ENCODE data around the gene SHROOM3. TPM values are rescaled to one million over a fixed set of nuclear protein-coding genes. Genes with fewer than 3 reads are reported as not detected.

The SHROOM3 gene
- total RNA-seq, 1 experiment from 2014 or later = 0.78 TPM

- Histone ChIP-seq H4K20me1 (ENCODE audit: insufficient read depth, low read depth, low read length) (no peaks in the 10 kb centered on the region), H3K79me2 (ENCODE audit: low read length) (no peaks in the 10 kb centered on the region), H3K9me2 (replicated peaks; ENCODE audit: insufficient read depth, low read length) (no peaks in the 10 kb centered on the region), H3K27me3 (ENCODE audit: low read length) (no peaks in the 10 kb centered on the region), H3K9ac (ENCODE audit: low read length) (no peak overlapping the region), H3K36me3 (ENCODE audit: insufficient read depth, low read length) (no peaks in the 10 kb centered on the region), H3K27ac (ENCODE audit: low read length) (no peak overlapping the region), H2AFZ (ENCODE audit: low read length) (no peak overlapping the region), H3K4me2 (ENCODE audit: low read depth, low read length, poor library complexity, severe bottlenecking) (no peak overlapping the region), H3K4me1 (ENCODE audit: low read length) (no peaks in the 10 kb centered on the region), H3K4me3 (ENCODE audit: low read length) (no peak overlapping the region), H3K9me3 (ENCODE audit: low read length) (no peaks in the 10 kb centered on the region)
- DNase-seq = no peak
Observed at GRCh38 chr4:76791479-76791878, 356.4 kb downstream of the SHROOM3 start.

DNA sequence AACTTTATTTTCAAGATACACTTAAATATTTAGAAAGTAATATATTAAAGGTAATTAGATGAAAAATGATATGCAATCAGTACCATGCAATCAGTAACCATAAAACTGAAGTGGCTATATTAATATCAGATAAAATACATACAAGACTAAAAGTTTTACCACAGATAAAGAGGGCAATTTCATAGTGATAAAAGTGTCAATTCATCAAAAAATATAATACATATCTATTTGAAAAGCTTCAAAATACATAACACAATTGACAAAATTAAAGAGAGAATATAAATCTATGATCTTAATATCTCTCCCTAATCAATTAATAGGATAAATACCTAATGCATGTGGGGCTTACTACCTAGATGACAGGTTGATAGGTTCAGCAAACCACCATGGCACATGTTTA lies 357.4 kb downstream of the SHROOM3 start:
- Histone ChIP-seq H3K27me3 (ENCODE audit: low read length) (no peaks in the 10 kb centered on the region), H3K27ac (ENCODE audit: low read length) (no peak overlapping the region), H3K4me2 (ENCODE audit: low read depth, low read length, poor library complexity, severe bottlenecking) (no peak overlapping the region), H3K9me3 (ENCODE audit: low read length) (no peaks in the 10 kb centered on the region), H3K4me1 (ENCODE audit: low read length) (no peaks in the 10 kb centered on the region), H4K20me1 (ENCODE audit: insufficient read depth, low read depth, low read length) (no peaks in the 10 kb centered on the region), H3K36me3 (ENCODE audit: insufficient read depth, low read length) (no peaks in the 10 kb centered on the region), H3K79me2 (ENCODE audit: low read length) (no peaks in the 10 kb centered on the region), H3K9me2 (replicated peaks; ENCODE audit: insufficient read depth, low read length) (no peaks in the 10 kb centered on the region), H2AFZ (ENCODE audit: low read length) (no peak overlapping the region), H3K4me3 (ENCODE audit: low read length) (no peak overlapping the region), H3K9ac (ENCODE audit: low read length) (no peak overlapping the region)
- no peak for DNase-seq

DNA sequence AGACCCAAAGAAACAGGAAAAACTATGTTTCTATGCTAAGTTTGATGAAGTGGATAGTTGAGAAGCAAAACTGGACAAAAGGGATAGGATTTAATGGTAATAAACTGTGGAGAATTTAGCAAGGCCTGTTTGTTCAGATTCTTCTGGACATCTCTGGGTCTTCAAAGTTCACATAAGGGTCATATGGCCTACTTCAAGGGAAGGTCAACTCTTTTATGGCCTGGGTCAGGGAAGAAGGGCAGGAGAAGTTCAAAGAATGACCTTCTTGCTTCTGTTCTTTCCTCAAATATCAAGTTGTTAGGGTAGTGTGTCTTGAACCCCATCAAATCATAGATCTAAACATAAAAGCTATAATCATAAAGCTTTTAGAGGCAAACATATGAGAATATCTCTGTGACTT lies 360.2 kb downstream of the SHROOM3 start:
- H3K36me3 ChIP-seq (ENCODE audit: insufficient read depth, low read length) = no peaks in the 10 kb centered on the region
- no peak for DNase-seq
- H3K9me3 ChIP-seq (ENCODE audit: low read length) = no peaks in the 10 kb centered on the region
- H4K20me1 ChIP-seq (ENCODE audit: insufficient read depth, low read depth, low read length) = no peaks in the 10 kb centered on the region
- no peak overlapping the region for H3K4me2 ChIP-seq (ENCODE audit: low read depth, low read length, poor library complexity, severe bottlenecking)
- no peak overlapping the region for H3K4me3 ChIP-seq (ENCODE audit: low read length)
- no peaks in the 10 kb centered on the region for H3K79me2 ChIP-seq (ENCODE audit: low read length)
- no peaks in the 10 kb centered on the region; the same call in 1 of the 2 replicates for H3K9me2 ChIP-seq (replicated peaks; ENCODE audit: insufficient read depth, low read length)
- no peak overlapping the region for H3K27ac ChIP-seq (ENCODE audit: low read length)
- H3K9ac ChIP-seq (ENCODE audit: low read length) = no peak overlapping the region
- peaks cover 2% of the 10 kb centered on the region; the same call in 1 of the 2 replicates for H3K4me1 ChIP-seq (ENCODE audit: low read length)
- peaks cover 4% of the 10 kb centered on the region; the same call in 1 of the 2 replicates for H3K27me3 ChIP-seq (ENCODE audit: low read length)
- no peak overlapping the region for H2AFZ ChIP-seq (ENCODE audit: low read length)

- Histone ChIP-seq H2AFZ (ENCODE audit: low read length) (peak overlapping the region; percentile 37; the same call in 1 of the 2 replicates), H3K27me3 (ENCODE audit: low read length) (peaks cover 4% of the 10 kb centered on the region; the same call in 1 of the 2 replicates), H4K20me1 (ENCODE audit: insufficient read depth, low read depth, low read length) (no peaks in the 10 kb centered on the region), H3K27ac (ENCODE audit: low read length) (no peak overlapping the region), H3K9me2 (replicated peaks; ENCODE audit: insufficient read depth, low read length) (no peaks in the 10 kb centered on the region; the same call in 1 of the 2 replicates), H3K4me1 (ENCODE audit: low read length) (peaks cover 2% of the 10 kb centered on the region; the same call in 1 of the 2 replicates), H3K4me3 (ENCODE audit: low read length) (no peak overlapping the region), H3K79me2 (ENCODE audit: low read length) (no peaks in the 10 kb centered on the region), H3K36me3 (ENCODE audit: insufficient read depth, low read length) (no peaks in the 10 kb centered on the region), H3K9ac (ENCODE audit: low read length) (no peak overlapping the region), H3K4me2 (ENCODE audit: low read depth, low read length, poor library complexity, severe bottlenecking) (no peak overlapping the region), H3K9me3 (ENCODE audit: low read length) (no peaks in the 10 kb centered on the region)
- DNase-seq = peak; percentile 67
Observed at GRCh38 chr4:76799140-76799539, 364.1 kb downstream of the SHROOM3 start.

DNA sequence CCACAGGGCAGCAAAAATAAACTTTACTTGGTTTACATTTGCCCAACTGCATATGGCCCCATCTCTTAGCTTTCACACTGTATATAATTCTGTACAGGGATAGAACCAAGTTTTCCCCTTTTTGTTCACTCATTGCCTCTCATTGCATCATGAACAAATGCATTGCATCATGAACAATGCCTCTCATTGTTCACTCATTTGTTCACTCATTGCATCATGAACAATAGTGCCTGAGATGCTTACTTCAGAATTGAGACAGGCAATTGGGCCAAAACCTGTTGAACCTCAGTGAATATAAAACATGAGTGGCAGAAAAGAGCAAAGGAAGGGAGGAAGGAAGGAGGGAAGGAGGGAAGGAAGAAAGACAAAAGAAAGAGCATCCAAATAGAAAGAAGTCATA lies 364.7 kb downstream of the SHROOM3 start:
- Histone ChIP-seq H2AFZ (ENCODE audit: low read length) (no peak overlapping the region), H3K36me3 (ENCODE audit: insufficient read depth, low read length) (no peaks in the 10 kb centered on the region), H3K9me2 (replicated peaks; ENCODE audit: insufficient read depth, low read length) (no peaks in the 10 kb centered on the region; the same call in 1 of the 2 replicates), H4K20me1 (ENCODE audit: insufficient read depth, low read depth, low read length) (no peaks in the 10 kb centered on the region), H3K27me3 (ENCODE audit: low read length) (peaks cover 4% of the 10 kb centered on the region; the same call in 1 of the 2 replicates), H3K27ac (ENCODE audit: low read length) (no peak overlapping the region), H3K9ac (ENCODE audit: low read length) (no peak overlapping the region), H3K4me3 (ENCODE audit: low read length) (no peak overlapping the region), H3K9me3 (ENCODE audit: low read length) (no peaks in the 10 kb centered on the region), H3K79me2 (ENCODE audit: low read length) (no peaks in the 10 kb centered on the region), H3K4me2 (ENCODE audit: low read depth, low read length, poor library complexity, severe bottlenecking) (no peak overlapping the region), H3K4me1 (ENCODE audit: low read length) (peaks cover 2% of the 10 kb centered on the region; the same call in 1 of the 2 replicates)
- DNase-seq = no peak

DNA sequence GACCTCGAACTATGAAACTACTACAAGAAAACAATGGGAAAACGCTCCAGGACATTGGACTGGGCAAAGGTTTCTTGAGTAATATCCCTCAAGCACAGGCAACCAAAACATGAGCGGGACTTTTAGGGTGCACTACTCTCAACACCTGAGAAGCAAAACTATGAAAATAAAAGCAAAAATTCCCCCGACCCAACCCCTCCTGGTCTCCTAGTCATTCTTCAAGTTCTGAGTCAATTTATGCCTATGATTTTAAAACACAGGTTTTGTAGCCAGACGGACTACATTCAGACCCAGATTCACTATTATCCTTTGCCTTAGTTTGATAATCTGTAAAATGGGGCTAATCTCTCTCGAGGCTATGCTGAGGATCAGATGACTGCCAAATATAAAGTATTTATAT lies 365.9 kb downstream of the SHROOM3 start:
- H3K9me2 ChIP-seq (replicated peaks; ENCODE audit: insufficient read depth, low read length) = no peaks in the 10 kb centered on the region; the same call in 1 of the 2 replicates
- H3K4me1 ChIP-seq (ENCODE audit: low read length) = peaks cover 2% of the 10 kb centered on the region; the same call in 1 of the 2 replicates
- H3K9ac ChIP-seq (ENCODE audit: low read length) = no peak overlapping the region
- H3K79me2 ChIP-seq (ENCODE audit: low read length) = no peaks in the 10 kb centered on the region
- no peaks in the 10 kb centered on the region for H4K20me1 ChIP-seq (ENCODE audit: insufficient read depth, low read depth, low read length)
- H3K27me3 ChIP-seq (ENCODE audit: low read length) = peaks cover 4% of the 10 kb centered on the region; the same call in 1 of the 2 replicates
- no peak overlapping the region for H3K27ac ChIP-seq (ENCODE audit: low read length)
- no peak overlapping the region for H3K4me3 ChIP-seq (ENCODE audit: low read length)
- no peaks in the 10 kb centered on the region for H3K36me3 ChIP-seq (ENCODE audit: insufficient read depth, low read length)
- no peak overlapping the region for H3K4me2 ChIP-seq (ENCODE audit: low read depth, low read length, poor library complexity, severe bottlenecking)
- no peak for DNase-seq
- H3K9me3 ChIP-seq (ENCODE audit: low read length) = no peaks in the 10 kb centered on the region
- H2AFZ ChIP-seq (ENCODE audit: low read length) = no peak overlapping the region

DNA sequence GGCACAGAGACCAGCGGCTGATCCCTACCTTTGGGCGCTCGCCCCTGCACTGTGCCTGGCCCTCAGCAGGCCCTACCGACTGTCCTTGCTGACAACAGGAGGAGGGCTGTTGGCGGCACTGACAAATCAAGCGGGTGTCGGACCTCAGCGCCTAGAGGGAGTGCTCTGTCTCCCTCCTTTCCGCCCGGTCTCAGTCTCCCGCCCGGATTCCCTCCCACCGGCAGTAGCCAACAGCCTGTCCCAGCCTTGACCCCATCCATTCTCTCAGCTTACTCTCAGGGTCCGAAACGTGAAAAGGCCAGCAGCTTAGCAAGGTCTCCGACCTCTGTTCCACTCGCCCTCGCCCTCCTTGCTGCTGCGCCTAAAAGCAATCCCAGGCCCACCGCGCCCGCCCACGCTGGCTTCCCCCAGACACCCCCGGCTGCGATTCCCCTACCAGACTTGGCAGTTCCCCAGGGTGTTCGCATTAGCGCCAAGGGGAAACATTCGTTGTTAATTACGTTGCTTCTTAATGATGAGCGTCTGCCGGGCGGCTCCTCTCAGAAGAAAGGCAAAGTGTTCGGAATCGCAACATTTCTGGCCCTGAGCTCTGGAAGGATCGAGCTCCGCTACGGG lies 366.7 kb downstream of the SHROOM3 start:
- no peak overlapping the region for H2AFZ ChIP-seq (ENCODE audit: low read length)
- H3K4me1 ChIP-seq (ENCODE audit: low read length) = peaks cover 2% of the 10 kb centered on the region; the same call in 1 of the 2 replicates
- peaks cover 4% of the 10 kb centered on the region; the same call in 1 of the 2 replicates for H3K27me3 ChIP-seq (ENCODE audit: low read length)
- H4K20me1 ChIP-seq (ENCODE audit: insufficient read depth, low read depth, low read length) = no peaks in the 10 kb centered on the region
- H3K79me2 ChIP-seq (ENCODE audit: low read length) = no peaks in the 10 kb centered on the region
- H3K4me2 ChIP-seq (ENCODE audit: low read depth, low read length, poor library complexity, severe bottlenecking) = no peak overlapping the region
- H3K9ac ChIP-seq (ENCODE audit: low read length) = no peak overlapping the region
- DNase-seq = no peak
- no peak overlapping the region for H3K4me3 ChIP-seq (ENCODE audit: low read length)
- H3K27ac ChIP-seq (ENCODE audit: low read length) = no peak overlapping the region
- H3K9me3 ChIP-seq (ENCODE audit: low read length) = no peaks in the 10 kb centered on the region
- H3K36me3 ChIP-seq (ENCODE audit: insufficient read depth, low read length) = no peaks in the 10 kb centered on the region
- H3K9me2 ChIP-seq (replicated peaks; ENCODE audit: insufficient read depth, low read length) = no peaks in the 10 kb centered on the region; the same call in 1 of the 2 replicates

GRCh38 chr4:76802236-76803021 lies 367.4 kb downstream of the SHROOM3 start:
- no peaks in the 10 kb centered on the region for H4K20me1 ChIP-seq (ENCODE audit: insufficient read depth, low read depth, low read length)
- H3K9me3 ChIP-seq (ENCODE audit: low read length) = no peaks in the 10 kb centered on the region
- DNase-seq = no peak
- peaks cover 4% of the 10 kb centered on the region; the same call in 1 of the 2 replicates for H3K27me3 ChIP-seq (ENCODE audit: low read length)
- no peaks in the 10 kb centered on the region for H3K36me3 ChIP-seq (ENCODE audit: insufficient read depth, low read length)
- peaks cover 2% of the 10 kb centered on the region; the same call in 1 of the 2 replicates for H3K4me1 ChIP-seq (ENCODE audit: low read length)
- H3K4me2 ChIP-seq (ENCODE audit: low read depth, low read length, poor library complexity, severe bottlenecking) = no peak overlapping the region
- no peaks in the 10 kb centered on the region; the same call in 1 of the 2 replicates for H3K9me2 ChIP-seq (replicated peaks; ENCODE audit: insufficient read depth, low read length)
- no peak overlapping the region for H3K9ac ChIP-seq (ENCODE audit: low read length)
- no peak overlapping the region for H2AFZ ChIP-seq (ENCODE audit: low read length)
- H3K4me3 ChIP-seq (ENCODE audit: low read length) = no peak overlapping the region
- no peaks in the 10 kb centered on the region for H3K79me2 ChIP-seq (ENCODE audit: low read length)
- no peak overlapping the region for H3K27ac ChIP-seq (ENCODE audit: low read length)

All from Karpas-422 (cell line).